Heart left ventricle (tissue), 16 donors: ENCODE data around the gene POMGNT1. TPM values are rescaled to one million over a fixed set of nuclear protein-coding genes. Genes with fewer than 3 reads are reported as not detected.

Source experiments
- ATAC-seq, 4 donors: fragments of 200-7000 bp; cut with Tn5 transposase; one replicate each; pipeline ENCODE4 v1.9.1; 2020 to 2022; ENCODE audit warnings: moderate library complexity in 4 of 4, mild to moderate bottlenecking in 3 of 4, moderate number of reproducible peaks in 1 of 4
- DNase-seq, 5 donors: peaks; one replicate each; pipeline ENCODE4 v3.0.0-alpha.2; 2020
- H3K27ac ChIP-seq, 12 donors: fragments of 200-600 bp; sonication (generic) in 4 of 12; one replicate each; pipeline versions ENCODE4 v1.5.0 to v1.8.0; 2016 to 2022; ENCODE audit warnings: mild to moderate bottlenecking in 2 of 12
- H3K27me3 ChIP-seq, 9 donors: fragments of 200-600 bp; sonication (generic) in 2 of 9; one replicate each; pipeline versions ENCODE4 v1.5.1 to v1.8.0; 2016 to 2022; ENCODE audit warnings: mild to moderate bottlenecking in 3 of 9
- H3K36me3 ChIP-seq, 9 donors: fragments of 200-600 bp; sonication (generic) in 2 of 9; one replicate each; pipeline versions ENCODE4 v1.5.0 to v1.8.0; 2018 to 2022; ENCODE audit warnings: mild to moderate bottlenecking in 2 of 9
- H3K4me1 ChIP-seq, 12 donors: fragments of 200-600 bp; sonication (generic) in 4 of 12; one replicate each; pipeline versions ENCODE4 v1.5.0 to v1.8.0; 2016 to 2022; ENCODE audit warnings: mild to moderate bottlenecking in 3 of 12
- H3K4me3 ChIP-seq, 12 donors: fragments of 200-600 bp; sonication (generic) in 4 of 12; one replicate each; pipeline versions ENCODE4 v1.5.0 to v1.8.0; 2017 to 2022; ENCODE audit warnings: mild to moderate bottlenecking in 9 of 12, moderate library complexity in 4 of 12
- H3K9me3 ChIP-seq, 12 donors: fragments of 200-600 bp; sonication (generic) in 4 of 12; one replicate each; pipeline versions ENCODE4 v1.5.0 to v1.8.0; 2016 to 2022; ENCODE audit warnings: mild to moderate bottlenecking in 1 of 12
- POLR2A ChIP-seq, 2 donors: fragments of 450-650 bp; IDR thresholded peaks; one replicate each; pipeline ENCODE4 v1.6.1; 2017; ENCODE audit warnings: antibody characterized with exemption in 2 of 2, mild to moderate bottlenecking in 2 of 2, moderate library complexity in 2 of 2
- WGBS, 4 donors: extraction: QIAGEN DNeasy Blood & Tissue Kit in 2 of 4; methylation state at CpG; one replicate each; pipeline versions ENCODE4 v1.1.5 to v1.1.7; 2013 to 2018; 5-methylcytosine and 5-hydroxymethylcytosine counted together
- intact Hi-C, 10 donors: fragments of 100-400 bp; cut with DNase I; formaldehyde crosslinking; loops; one replicate each; pipeline versions ENCODE4 v1.11.1 to v1.14.2; 2022
- polyA plus RNA-seq, 2 donors: library from polyadenylated mRNA; stranded (reverse); fragments of 200-250 nt; gene quantifications; one replicate each; pipeline ENCODE4 v1.2.3, GENCODE V29; 2013
- total RNA-seq, 9 donors: library from RNA; depleted of rRNA in 2 of 9; stranded (reverse); fragments of >200 nt in 2 of 9; fragmentation: NEBNext Ultra II Directional in 3 of 9; extraction: Animal tissue kit (Norgen Biotek cat#: 25700) in 3 of 9; gene quantifications; one replicate each; pipeline versions ENCODE4 v1.1.0 to v1.2.4, GENCODE V29; 2016 to 2023
- TF ChIP-seq, protein P1 (sequence below), 12 donors: fragments of 200-600 bp; sonication (generic) in 4 of 12; IDR thresholded peaks; one replicate each; pipeline versions ENCODE4 v1.5.0 to v1.8.0; 2018 to 2022; ENCODE audit warnings: antibody characterized with exemption in 12 of 12, mild to moderate bottlenecking in 5 of 12
- donor health status: ischemic (EF 13 %, LVEDD 7.1; RV severe dilation, severe dysfunction).
- donor health status: healthy with polysubstance abuse.
- donor health status: DM: no; HTN: yes; CAD: no.
- donor health status: DM: no; HTN: no; CAD: no.
- donor health status: ischemic (EF 25% LVEDD 6.9; RV normal size, moderate dysfunction).
- donor health status: ischemic (EF 25% LVEDD 5.7; RV mildly dilated, moderate dysfunction).
- donor health status: healthy.
- donor health status: DM: yes; HTN: yes; CAD: no.
- donor health status: ischemic (EF 35%, LVEDD 5.7; RV mildly dilated, moderate dysfunction).
- donor health status: nonischemic (EF 11% LVEDD 7.7; RV severe dilation, severe dysfunction).
- donor health status: DM: yes; HTN: yes; CAD: no.
- donor health status: PGD.
- donor health status: ischemic (EF 29% LVEDD 5.4; RV normal size, mild dysfunction).
- donor health status: nonischemic (EF 23%, LVEDD 6.1; RV moderate dilation, normal function).

POMGNT1 gene
- total and polyA plus RNA-seq, 11 donors = 85.2 to 203 (median 139) TPM

DNA sequence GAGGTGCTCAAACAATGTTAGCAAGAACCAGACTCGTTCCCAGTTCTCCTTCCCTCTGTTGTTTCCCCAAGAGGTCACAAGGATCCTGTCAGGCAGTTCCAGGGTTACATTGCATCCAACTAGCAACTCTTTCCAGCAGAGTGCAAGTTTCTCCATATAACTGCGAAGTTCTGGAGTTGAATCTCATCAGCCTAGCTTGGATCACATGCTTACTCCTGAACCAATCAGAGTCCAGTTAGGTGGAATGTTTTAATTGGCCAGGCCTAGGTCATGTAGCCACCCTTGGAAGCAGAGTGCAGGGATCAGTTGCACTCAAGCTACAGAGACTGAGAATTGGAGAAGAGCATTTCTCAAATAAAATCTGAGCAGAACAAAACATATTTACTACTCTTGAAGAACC is 49.9 kb downstream of the POMGNT1 start:
- H3K27ac ChIP-seq = no peak overlapping the region
- H3K36me3 ChIP-seq = no peaks in the 10 kb centered on the region
- TF ChIP-seq, protein P1, sequence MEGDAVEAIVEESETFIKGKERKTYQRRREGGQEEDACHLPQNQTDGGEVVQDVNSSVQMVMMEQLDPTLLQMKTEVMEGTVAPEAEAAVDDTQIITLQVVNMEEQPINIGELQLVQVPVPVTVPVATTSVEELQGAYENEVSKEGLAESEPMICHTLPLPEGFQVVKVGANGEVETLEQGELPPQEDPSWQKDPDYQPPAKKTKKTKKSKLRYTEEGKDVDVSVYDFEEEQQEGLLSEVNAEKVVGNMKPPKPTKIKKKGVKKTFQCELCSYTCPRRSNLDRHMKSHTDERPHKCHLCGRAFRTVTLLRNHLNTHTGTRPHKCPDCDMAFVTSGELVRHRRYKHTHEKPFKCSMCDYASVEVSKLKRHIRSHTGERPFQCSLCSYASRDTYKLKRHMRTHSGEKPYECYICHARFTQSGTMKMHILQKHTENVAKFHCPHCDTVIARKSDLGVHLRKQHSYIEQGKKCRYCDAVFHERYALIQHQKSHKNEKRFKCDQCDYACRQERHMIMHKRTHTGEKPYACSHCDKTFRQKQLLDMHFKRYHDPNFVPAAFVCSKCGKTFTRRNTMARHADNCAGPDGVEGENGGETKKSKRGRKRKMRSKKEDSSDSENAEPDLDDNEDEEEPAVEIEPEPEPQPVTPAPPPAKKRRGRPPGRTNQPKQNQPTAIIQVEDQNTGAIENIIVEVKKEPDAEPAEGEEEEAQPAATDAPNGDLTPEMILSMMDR (IDR thresholded peaks at IDR 0.05) = no peak
- TF ChIP-seq POLR2A (IDR thresholded peaks at IDR 0.05) = no peak
- H3K27me3 ChIP-seq = no peaks in the 10 kb centered on the region
- no peak for ATAC-seq
- WGBS, 4 donors = 67 to 78% (median 77%) methylated on average over 2 of the region's 2 CpGs
- H3K9me3 ChIP-seq = no peaks in the 10 kb centered on the region
- H3K4me3 ChIP-seq = no peak overlapping the region
- intact Hi-C loops = no loop called here
- peaks cover 0 to 9% (median 0%) of the 10 kb centered on the region in 12 donors for H3K4me1 ChIP-seq
- no peak for DNase-seq

Other genes with a start within 250 kb of the POMGNT1 start
- 10 to 100 TPM; 24.6 to 54.1 (median 41.9) TPM for gene PIK3R3, start 65.8 kb downstream of the POMGNT1 start, total RNA-seq
- 10 to 100 TPM; 11.8 to 49.0 TPM for gene PIK3R3, start 65.8 kb downstream of the POMGNT1 start, polyA plus RNA-seq
- 1 to 10 TPM in 5 of 9 donors, under 1 TPM in 4; 0.63 to 3.5 (median 1.1) TPM for gene TSPAN1, start 23.3 kb downstream of the POMGNT1 start, total RNA-seq
- gene TSPAN1, start 23.3 kb downstream of the POMGNT1 start, polyA plus RNA-seq = 1 to 10 TPM in 1 of 2 donors, under 1 TPM in 1; 0.65 to 5.5 TPM
- not detected for gene P3R3URF, start 21.9 kb downstream of the POMGNT1 start, total RNA-seq
- gene P3R3URF, start 21.9 kb downstream of the POMGNT1 start, polyA plus RNA-seq = not detected
- 10 to 100 TPM in 2 of 9 donors, 1 to 10 TPM in 7; 7.1 to 10.6 (median 8.9) TPM for gene LURAP1, start 4.9 kb upstream of the POMGNT1 start, total RNA-seq
- 10 to 100 TPM in 1 of 2 donors, 1 to 10 TPM in 1; 5.9 to 10.5 TPM for gene LURAP1, start 4.9 kb upstream of the POMGNT1 start, polyA plus RNA-seq
- gene RAD54L, start 49.3 kb upstream of the POMGNT1 start, total RNA-seq = 1 to 10 TPM in 4 of 9 donors, under 1 TPM in 4, not detected in 1; 0.44 to 4.0 (median 0.87) TPM
- under 1 TPM; 0.30 to 0.33 TPM for gene RAD54L, start 49.3 kb upstream of the POMGNT1 start, polyA plus RNA-seq
- gene LRRC41, start 105.2 kb upstream of the POMGNT1 start, total RNA-seq = 10 to 100 TPM; 34.7 to 60.5 (median 45.8) TPM
- gene LRRC41, start 105.2 kb upstream of the POMGNT1 start, polyA plus RNA-seq = 10 to 100 TPM; 17.4 to 31.7 TPM
- 1,000 to 10,000 TPM in 3 of 9 donors, 100 to 1,000 TPM in 6; 622 to 2,380 (median 940) TPM for gene UQCRH, start 105.3 kb upstream of the POMGNT1 start, total RNA-seq
- gene UQCRH, start 105.3 kb upstream of the POMGNT1 start, polyA plus RNA-seq = 1,000 to 10,000 TPM; 1,451 to 2,138 TPM
- 10 to 100 TPM in 8 of 9 donors, 1 to 10 TPM in 1; 8.9 to 18.3 (median 14.0) TPM for gene NSUN4, start 142.4 kb upstream of the POMGNT1 start, total RNA-seq
- 10 to 100 TPM in 1 of 2 donors, 1 to 10 TPM in 1; 9.0 to 15.3 TPM for gene NSUN4, start 142.4 kb upstream of the POMGNT1 start, polyA plus RNA-seq
- gene FAAH, start 195.9 kb upstream of the POMGNT1 start, total RNA-seq = 1 to 10 TPM; 2.5 to 8.0 (median 3.5) TPM
- 1 to 10 TPM; 1.9 to 7.0 TPM for gene FAAH, start 195.9 kb upstream of the POMGNT1 start, polyA plus RNA-seq